GM21390 (cell line): ENCODE measurements around the gene TBCEL.
"Not testable (repeated sequence)": the region's sequence is repeated elsewhere in the genome, so short reads cannot be mapped to it uniquely, and the experiment has no call there.

Source experiments
- ATAC-seq: cut with Tn5 transposase; IDR thresholded peaks from one replicate; pipeline ENCODE4 v1.9.1; 2021; ENCODE audit not compliant: unreplicated experiment

TBCEL gene

GRCh38 chr11:121023848-121024751 lies at the start of gene TBCEL:
TBCEL (plus strand) TSS chr11:121024102; CDS start chr11:121045691, 21,589 bp downstream.
- peak; percentile 96 for ATAC-seq

GRCh38 chr11:120974466-120974865 lies 49.4 kb upstream of the TBCEL start:
- ATAC-seq = no peak

GRCh38 chr11:120974965-120975364 lies 48.9 kb upstream of the TBCEL start:
- no peak for ATAC-seq

- no peak for ATAC-seq
These were observed 46.4 kb upstream of the TBCEL start for GRCh38 chr11:120977266-120978137.

GRCh38 chr11:120978701-120979100 lies 45.2 kb upstream of the TBCEL start:
- no peak for ATAC-seq

GRCh38 chr11:120985718-120986569 lies 38.0 kb upstream of the TBCEL start:
- ATAC-seq = no peak

- no peak for ATAC-seq
These were observed 35.3 kb upstream of the TBCEL start for GRCh38 chr11:120988603-120989002.

GRCh38 chr11:120991830-120992686 lies 31.8 kb upstream of the TBCEL start:
- no peak for ATAC-seq

GRCh38 chr11:120994091-120994859 lies 29.6 kb upstream of the TBCEL start:
- no peak for ATAC-seq

- no peak for ATAC-seq
These were observed 28.7 kb upstream of the TBCEL start for GRCh38 chr11:120995184-120995583.

- ATAC-seq = no peak
These were observed 26.9 kb upstream of the TBCEL start for GRCh38 chr11:120996973-120997372.

- no peak for ATAC-seq
These were observed 25.3 kb upstream of the TBCEL start for GRCh38 chr11:120998581-120998980.

- no peak for ATAC-seq
These were observed 19.6 kb upstream of the TBCEL start for GRCh38 chr11:121004206-121004840.

- no peak for ATAC-seq
These were observed 17.0 kb upstream of the TBCEL start for GRCh38 chr11:121006922-121007321.

- ATAC-seq = no peak
These were observed 15.4 kb upstream of the TBCEL start for GRCh38 chr11:121008551-121008950.

- no peak for ATAC-seq
These were observed 11.8 kb upstream of the TBCEL start for GRCh38 chr11:121012091-121012490.

GRCh38 chr11:121018746-121019145 lies 5.2 kb upstream of the TBCEL start:
- no peak for ATAC-seq

- ATAC-seq = not testable (repeated sequence)
These were observed 2.2 kb upstream of the TBCEL start for GRCh38 chr11:121021718-121022117.

- ATAC-seq = no peak
These were observed 1.1 kb downstream of the TBCEL start for GRCh38 chr11:121024989-121025388.
